Left hindlimb (tissue), 1 donor: Measurements from ENCODE around the gene EEIG1.

ENCODE experiments used
- DNase-seq: peaks from one replicate; pipeline ENCODE4 v3.0.0-alpha.2; 2018

EEIG1 gene

DNA sequence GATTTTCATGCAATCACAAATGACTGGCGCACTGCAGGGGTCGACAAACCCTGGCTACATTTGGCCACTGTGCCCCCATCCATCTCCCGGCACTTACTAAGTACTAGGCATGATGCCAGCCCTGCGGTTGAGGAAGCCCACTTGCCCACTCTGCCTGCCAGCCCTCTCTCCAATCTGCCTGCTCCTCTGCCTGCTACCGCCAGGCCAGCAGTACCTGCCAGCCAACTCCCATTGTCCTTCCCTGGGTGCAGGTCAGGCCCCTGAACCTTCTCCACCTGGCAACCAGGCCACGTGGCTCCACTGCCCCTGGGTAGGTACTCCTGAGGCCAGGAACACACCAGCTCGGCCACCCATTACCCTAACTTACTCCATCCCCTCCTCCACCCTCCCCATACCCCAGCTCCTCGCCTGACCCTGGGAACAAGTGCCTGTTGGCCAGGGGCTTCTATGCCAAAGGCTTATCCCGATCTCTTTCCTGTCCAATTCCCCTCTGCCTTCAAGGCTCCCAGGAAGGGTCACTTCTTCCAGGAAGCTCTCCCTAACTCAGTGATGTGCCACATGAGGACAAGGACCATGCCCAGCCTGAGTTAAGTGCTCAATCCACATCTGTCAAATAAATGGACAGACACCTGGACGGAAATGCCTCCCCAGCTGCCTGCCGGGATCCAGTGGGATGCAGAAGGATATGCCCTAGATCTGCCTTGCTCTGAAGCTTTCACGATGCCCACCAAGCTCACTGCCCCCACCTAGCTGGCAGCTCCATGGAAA, 6.6 kb downstream of the EEIG1 start:
- no peak for DNase-seq

DNA sequence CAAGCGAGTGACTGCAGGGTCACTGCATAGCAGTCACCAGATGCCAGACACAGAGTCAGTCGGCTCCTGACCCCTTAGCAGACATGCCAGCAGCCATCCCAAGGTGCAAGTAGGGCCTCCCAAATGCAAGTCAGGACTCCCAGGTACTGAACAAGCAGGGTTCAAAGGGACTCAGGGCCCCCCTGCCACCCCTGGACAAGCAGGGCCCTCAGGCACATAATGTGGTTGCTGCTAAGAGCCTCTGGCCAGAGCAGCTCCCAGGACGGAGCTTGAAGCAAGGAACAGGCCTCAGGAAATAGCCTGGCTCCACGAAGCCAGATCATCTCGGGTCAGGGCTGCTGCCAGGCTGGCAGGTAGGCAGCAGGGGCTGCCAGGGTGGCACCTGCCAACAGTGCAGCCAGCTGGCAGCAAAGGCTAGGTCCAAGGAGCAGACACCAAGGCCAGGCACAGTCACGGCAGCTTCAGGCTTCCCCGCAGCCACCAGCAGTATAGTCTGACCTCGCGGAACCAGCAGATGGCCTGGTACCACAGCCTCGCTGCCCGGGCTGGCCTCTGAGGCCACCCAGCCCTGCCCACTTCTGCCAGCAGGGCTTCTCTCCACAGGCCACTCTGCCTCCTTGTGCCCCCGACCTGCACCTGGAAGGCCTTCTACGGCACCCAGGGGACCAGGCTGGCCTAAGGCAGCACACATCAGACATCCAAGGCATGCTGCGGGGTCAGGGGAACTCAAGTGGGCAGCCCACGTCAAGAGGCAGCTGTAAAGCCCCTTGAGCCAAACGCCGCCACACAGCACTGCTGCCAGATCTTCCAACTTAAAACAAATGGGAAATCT, 7.4 kb downstream of the EEIG1 start:
- peak; percentile 32 for DNase-seq

DNA sequence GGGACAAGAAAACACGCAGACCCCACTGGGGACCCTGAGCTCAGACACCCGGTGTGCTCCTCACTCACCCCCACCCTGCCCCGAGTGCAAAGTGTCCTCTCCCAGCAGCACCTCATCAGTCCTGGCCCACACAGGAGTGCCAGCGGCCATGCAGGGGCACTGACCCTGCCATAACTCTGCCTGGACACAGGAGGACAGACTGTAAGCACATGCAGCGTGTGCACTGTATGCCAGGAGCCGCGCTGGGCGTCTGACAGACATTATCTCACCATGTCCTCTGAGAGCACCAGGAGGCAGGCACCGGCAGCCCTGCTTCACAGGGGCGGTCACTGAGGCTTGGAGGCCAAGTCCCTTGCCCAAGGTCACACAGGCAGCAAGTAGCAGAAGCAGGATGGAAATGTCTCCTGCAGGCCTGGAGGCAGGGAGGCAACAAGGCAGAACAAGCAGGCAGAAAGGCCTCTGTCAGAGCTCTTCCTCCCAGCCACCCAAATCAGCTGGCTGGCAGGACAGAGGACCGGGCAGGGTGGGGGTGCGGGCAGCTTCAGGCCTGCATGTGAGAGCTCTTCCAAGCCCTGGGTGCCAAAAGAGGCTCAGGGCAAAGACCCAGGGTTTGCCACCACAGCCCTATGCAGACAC, 8.4 kb downstream of the EEIG1 start:
- peak; percentile 32 for DNase-seq

DNA sequence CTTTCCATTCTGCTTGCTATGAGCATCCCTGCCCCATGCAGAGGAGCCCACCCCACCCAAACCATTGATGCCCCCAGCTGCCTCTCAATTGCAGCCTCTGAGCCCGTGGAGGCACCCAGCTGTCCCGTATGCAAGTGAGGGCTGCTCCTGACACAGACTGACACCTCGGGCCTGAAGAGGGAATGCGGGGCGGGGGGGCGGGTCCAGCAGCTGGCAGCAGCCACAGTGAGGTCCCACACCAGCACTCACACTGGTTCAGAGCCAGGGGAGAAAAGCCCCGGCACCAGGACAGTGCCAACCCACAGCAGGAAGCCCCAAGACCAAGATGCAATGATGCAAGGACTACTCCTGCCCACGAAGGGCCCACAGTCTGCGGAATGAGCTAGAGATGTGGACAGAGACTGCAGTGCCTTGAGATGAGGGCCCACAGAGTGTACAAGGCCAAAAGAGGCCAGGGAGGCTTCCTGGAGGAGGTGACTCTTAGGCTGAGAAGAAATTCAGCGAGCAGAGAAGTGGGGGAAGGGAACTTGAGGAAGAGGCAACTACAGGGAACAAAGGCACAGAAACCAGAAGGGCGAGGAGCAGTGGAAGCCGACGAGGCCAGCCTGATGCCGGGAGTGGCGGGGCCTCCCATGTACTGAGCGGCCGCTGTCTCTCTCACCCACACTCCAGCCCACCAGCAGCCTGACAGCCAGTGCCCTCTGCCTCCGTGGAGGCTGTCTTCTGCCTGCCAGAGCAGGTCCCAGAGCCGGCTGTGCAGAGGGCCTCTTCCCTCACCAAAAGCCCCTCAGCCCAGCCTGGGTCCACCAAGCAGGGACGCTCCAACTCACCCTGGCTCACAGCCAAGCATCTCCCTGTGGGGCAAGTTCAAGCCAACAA, 9.2 kb downstream of the EEIG1 start:
- peak; percentile 53 for DNase-seq

DNA sequence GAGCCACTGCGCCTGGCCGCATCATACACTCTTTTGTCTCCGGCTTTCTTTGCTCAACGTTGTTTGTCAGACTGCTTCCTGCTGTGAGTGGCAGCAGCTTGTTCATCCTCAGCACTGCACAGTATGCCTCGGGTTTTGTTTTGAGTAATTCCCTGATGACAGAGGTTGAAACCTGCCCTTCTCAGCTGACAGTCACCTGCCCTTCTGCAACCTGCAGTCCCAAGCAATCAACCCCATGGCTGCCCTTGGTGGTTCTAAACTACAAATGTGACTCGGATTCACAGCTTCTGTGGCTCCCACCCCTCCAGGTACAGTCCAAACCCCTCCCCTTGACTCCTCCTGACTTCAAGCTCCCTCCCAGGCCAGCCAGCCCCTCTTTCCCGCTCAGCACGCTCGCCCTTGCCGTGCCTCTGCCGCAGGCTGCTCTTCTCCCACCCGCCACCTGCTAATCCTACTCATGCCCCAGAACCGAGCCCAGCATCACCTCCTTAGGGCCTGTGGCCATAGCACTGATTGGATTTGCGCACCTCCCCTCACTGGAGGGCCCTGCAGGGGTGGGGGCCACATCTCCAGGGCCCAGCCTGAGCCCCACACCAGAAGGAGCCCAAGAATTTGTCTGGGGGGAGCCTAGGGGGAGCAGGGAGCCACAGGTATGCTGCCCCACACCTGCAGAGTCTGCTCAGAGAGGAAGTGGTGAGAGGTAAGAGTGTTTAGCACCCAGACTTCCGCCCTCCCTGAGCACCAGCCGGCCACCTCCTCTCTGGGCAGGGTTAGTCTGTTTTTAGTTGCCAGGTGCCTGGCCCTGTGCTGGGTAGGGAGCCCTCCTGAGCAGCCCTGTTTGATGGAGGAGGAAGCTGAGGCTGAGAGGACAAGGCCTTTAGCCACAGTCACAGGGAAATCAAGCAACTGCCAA, 10.1 kb downstream of the EEIG1 start:
- DNase-seq = no peak

DNA sequence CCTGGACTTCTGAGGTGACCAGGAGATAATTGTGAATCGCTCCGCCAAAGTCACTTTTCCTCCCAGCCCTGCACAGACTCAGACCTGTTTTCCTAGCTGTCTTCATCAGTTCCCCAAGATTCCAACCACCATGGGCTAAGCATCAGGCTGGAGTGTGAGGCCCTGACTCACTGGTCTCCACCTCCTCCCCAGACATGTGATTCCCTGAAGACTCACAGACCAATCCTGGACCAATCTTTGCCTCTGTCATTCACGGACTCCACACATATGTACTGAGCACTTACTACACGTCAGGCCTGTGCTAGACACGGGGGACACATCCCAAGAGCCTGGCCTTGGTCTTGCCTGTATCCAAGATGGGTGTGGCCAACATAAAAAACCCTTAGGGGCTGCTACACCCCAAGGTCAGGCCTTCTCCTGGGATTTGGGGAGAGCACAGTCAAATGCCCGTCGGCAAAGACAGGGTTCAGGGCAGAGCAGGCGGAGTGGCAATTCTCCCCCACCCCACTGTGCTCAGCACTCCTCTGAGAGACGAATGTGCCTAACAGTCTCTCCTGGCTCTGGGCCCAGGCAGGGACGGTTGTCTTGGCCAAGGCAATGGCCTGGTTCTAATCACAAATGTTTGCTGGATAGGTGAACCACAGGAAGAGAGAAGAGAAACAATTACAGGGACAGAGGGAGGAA, 11.9 kb downstream of the EEIG1 start:
- DNase-seq = no peak

DNA sequence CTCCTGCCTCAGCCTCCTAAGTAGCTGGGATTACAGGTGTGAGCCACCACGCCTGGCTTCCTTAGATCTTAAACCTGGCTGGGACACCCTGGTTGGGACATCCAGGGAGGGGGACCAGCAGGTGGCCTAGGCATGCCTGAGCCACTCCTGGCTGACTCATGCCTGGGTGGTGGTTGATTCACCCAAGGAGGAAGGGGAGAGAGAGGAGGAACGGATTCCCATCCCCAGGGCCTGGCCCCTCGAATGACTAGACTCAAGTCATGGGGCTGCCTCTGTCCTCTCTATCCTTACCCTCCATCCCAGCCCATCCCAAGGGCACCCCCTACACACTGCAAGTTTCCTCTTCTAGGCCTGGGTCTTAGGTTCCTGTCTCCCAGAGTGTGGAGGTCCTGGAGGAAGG, 12.7 kb downstream of the EEIG1 start:
- DNase-seq = no peak

DNA sequence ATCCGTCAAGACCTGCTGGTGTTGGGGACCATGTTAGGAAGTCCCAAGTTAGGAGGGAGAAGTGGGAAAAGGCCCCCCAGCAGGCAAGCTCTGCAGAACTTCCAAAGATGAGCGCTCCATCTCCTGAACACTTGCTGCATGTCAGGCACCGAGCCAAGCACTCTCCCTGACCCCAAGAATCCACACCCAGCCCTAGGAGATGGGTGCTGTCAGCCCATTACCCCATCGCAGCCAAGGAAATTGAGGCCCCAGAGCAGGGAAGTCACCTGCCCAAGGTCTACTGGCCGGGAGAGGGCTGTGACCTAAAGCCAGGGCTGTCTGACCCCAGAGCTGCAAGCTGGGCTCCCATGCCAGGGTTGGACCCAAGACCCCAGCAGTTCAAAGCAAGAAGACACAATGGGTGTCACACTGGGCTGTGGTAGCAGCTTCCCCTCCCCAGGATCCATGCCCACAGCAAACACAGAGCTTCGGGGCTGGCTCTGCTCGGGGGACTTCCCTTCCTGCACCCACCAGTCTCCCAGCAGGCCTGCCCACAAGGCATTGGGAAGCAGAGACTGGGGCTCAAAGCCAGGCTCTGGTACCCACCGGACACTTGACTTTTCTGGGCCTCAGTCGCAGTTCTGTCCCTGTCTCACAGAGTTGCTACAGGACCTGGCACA, 13.5 kb downstream of the EEIG1 start:
- DNase-seq = no peak

DNA sequence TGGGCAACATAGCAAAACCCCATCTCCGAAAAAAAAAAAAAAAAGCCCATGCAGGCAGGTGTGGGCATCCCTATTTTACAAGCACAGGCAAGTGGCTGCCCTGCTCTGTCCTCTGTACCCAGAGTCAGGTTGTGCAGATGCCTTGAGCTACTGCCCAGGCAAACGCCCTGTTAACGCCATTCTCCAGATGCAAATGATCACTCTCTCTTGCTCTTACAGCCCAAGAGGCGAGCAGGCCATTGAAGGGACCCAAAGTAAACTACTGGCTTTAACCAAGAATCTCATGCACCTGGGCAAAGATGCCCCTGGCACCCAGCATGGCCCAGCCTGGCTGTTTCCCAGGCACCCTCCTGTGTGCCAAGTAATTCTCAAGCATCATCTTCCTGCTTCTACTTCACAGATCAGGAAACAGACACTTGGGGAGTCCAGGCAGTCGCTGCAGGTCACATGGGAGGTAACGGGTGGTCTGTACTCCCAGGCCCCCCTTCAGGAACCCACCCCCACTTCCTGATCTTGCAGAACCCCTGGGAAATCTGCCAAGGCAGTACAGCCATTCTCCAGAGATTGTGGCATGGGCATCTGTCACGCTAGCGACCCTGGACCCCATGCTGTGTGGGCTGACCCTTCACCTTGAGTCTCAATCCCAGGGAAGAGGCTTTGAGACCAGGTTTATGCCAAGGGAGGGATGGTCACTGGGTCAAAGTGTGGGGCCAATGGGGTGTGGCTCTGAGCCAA, 14.2 kb downstream of the EEIG1 start:
- no peak for DNase-seq

DNA sequence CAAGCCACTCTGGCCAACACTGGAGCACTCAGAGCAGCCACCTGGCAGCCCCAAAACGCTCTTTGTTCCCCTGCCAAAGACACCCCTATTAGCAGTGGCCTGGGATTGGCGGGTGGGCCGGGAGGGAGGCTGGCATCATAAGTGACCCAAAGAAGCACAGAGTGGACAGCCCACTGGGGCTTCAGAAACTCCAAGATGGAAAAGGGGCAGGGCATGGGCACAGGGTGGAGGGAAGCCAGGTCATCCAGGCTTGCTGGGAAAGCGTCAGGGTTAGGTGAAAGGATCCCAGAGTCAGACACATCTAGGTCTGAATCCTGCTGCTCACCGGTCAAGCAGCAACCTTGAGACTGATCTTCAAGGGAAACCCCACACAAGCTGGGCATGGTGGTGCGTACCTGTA, 14.8 kb downstream of the EEIG1 start:
- DNase-seq = no peak

DNA sequence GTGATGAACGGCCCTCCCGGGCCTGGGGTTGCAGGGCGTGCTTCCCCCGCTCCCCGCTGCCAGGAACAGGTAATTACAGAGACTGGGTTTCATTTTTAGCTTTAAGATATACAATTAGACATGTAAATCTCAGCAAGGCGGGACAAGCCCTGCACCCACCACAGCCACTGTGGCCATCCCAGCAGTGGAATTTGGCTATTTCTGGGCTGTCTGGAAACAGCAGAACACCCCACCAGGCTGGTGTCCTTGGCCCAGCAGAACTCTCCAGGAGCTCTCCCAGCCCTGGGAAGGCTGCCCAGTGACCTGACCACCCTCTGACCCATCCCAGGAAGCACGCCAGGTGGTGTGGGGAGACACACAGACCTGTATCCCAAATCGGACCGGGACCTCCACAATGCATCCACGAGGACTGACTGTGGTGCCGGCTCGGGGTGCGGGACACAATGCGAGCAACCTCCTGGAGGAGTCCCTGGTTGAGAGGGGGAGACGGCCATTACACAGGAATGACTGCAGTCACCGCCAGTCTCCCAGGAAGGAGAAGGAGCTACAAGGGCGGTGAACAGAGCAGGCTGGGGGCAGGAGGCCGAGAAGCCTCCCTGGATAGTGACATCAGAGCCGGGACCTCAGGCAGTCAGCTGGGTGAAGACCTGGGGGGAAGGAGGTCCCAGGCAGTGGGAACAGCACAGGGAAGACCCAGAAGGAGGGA, 17.3 kb downstream of the EEIG1 start:
- DNase-seq = peak; percentile 76

DNA sequence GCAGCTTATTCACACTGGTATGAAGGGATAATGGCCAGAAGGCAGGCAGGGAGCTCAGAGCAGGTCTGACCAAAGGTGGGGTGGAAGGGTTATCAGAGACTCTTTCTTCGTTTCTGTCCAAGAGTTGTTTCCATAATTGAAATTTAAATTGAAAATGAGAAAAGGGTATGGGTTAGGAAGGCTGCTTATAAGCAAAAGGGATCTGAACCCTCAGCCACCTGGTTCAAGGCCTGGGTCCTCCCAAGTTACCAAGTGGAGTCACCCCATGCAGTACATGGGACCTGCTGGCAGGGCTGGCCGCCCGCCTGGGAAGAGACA, 17.8 kb downstream of the EEIG1 start:
- DNase-seq = no peak

DNA sequence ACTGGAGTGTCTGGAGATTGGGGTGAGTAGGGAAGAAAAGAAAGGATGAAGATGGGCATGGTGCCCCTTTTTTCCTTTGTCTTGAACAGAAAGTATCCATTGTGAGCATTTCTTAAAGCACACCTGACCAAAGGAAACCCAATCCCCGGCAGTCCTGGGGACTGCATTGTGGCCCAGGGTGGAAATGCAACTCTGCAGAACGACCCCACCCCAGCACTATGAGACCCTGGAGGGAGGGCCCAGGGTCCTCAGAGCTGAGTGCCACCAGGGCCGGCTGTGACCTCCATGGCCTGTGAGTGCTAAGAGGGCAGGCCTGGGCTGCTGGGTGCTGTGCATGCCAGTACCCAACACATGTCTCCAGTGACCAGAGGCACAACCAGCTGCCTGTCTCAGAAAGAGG, 18.5 kb downstream of the EEIG1 start:
- DNase-seq = no peak

DNA sequence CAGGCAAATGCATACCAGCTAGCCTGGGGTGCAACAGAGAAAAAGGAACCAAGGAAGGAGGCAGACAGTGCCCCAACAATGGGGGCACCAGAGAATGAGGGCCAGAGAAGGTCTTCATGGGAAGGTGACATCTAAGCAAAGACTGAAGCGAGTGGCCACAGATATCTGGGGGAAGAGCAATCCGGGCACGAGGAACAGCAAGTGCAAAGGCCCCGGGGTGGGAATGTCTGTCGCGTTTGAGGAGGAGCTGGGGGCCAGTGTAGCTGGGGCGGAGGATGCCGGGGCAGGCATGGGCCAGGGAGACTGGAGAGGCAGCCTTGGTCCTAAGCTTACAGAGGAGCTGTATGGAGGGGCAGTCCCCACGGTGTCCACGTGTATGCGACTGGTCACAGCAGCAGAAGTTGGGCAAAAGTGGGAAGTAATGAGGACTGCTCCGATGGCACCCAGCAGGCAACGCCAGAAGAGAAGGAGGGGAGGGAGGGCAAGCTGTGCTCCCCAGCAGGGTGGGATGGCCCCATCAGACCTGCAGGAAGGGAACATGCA, 19.1 kb downstream of the EEIG1 start:
- DNase-seq = no peak

DNA sequence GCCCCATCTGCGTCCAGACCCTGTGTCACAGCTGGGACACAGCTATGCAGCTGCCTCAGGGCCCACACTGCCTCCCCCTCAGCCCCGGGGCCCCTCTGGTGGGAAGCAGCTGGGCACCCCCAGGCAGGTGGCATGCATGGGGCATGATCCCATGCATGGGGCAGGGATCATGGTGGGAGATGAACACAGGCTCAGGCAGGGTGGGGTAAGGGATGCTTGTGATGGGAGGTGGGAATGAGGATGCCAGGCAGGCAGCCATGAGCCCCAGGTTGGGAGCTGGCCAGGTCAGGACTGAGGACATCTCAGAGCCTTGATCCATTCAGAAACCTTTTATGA, 19.7 kb downstream of the EEIG1 start:
- DNase-seq = no peak

DNA sequence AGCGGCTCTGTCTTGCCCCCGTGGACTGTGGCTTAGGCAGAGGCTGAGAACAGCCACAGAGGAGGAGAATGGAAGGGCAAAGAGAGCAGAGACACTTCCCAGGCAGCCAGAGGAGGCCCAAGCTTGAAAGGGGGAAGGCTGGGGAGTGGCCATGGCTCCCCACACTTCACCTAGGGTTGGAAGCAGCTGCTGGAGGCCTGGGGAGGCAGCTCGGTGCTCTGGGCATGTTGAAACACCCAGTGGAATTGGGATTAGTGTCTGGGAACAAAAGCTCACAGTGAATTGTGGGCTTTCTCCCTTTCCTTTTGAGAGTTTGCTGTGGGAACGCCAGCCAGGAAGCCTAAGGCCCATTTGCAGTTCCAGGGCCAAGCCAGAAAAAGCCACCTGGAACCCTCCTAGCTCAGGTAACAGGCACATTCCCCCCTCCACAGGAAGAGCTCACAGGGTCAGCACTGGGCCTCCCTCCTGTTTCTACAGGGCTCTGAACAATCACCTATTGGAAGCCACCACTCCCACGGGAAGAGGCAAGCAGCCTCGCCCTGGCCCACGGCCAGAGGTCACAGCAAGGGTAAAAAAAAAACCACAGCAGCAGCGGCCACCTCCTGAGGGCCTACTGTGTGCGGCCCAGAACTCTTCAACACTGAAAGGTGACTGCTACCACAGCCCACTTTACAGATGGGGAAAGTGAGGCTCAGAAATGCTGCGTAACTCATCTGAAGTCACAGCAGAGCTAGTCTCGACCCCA, 20.2 kb downstream of the EEIG1 start:
- no peak for DNase-seq

DNA sequence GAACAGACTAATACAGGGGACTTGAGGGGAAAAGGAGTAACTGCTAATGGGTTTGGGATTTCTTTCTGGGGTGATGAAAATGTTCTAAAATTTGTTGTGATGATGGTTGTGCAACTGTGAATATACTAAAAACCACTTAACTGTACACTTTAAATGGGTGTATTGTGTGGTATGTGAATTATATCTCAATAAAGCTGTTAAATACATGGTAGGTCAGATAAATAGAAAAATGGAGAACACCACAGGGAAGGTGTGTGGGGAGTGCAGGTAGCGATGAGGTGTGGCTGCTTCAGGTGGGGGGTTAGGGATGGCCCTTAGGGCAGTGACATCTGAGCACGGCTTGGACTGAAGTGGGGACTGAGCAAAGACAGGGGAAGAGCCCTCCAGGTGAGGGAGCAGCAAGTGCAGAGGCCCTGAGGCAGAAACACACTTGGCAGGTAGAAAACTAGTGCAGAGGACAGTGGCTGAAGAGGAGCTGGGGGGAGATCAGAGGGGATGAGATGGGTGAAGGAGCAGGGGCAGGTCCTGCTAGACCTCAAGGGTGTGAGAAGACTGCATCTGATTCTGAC, 20.9 kb downstream of the EEIG1 start:
- DNase-seq = no peak

DNA sequence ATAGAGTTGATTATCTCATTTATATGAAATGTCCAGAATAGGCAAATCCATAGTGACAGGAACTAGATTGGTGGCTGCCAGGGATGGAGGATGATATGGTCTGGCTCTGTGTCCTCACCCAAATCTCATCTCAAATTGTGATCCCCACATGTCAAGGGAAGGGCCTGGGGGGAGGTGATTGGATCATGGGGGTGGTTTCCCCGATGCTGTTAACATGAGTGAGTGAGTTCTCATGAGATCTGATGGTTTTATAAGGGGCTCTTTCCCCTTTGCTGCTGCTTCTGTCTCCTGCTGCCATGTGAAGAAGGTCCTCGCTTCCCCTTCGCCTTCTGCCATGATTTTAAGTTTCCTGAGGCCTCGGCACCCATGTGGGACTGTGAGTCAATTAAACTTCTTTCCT, 21.4 kb downstream of the EEIG1 start:
- no peak for DNase-seq
